GM12874 (cell line): ENCODE data around the gene SCUBE2.

ENCODE experiments used
- TF ChIP-seq, protein P1 (sequence below): IDR thresholded peaks from 2 replicates; pipeline ENCODE4 v1.5.1; 2011; ENCODE audit warnings: low read depth, mild to moderate bottlenecking, control low read depth, low read length, moderate library complexity; ENCODE audit not compliant: insufficient read depth

SCUBE2 gene

DNA sequence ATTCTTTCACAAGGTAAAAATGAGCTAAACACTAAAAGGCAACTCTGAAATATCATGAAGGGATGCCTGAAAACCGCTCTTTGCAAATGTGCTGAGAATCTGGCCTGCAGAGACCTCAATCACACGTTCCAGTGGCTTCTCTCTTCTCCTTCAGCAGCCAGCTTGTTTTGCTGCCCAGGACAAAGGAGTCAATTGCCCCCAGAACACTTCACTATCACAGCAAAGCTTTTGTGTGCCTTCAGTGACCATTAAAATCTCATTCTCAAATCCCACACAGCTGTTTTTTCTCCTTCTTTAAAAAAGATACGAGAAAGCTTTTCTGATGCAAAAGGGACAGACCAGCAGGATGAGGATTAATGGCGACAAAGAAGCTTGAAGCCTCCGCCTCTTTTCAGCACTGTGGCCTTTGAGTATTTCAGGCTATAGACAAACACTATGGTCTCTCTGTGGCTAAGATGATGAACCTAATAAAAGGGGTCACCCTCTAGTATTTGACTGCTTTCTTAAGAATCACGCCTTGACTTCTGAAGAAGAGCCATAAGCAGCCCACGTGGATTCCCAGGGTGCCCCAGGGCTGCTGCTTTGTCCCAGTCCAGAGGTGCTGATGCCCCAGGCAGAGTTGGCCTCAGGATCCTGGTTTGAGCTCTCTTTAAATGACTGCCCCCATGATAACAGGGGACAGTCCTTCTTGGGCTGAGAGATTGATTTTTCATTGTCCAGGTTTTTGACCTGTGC lies 54.2 kb downstream of the SCUBE2 start:
- TF ChIP-seq, protein P1, sequence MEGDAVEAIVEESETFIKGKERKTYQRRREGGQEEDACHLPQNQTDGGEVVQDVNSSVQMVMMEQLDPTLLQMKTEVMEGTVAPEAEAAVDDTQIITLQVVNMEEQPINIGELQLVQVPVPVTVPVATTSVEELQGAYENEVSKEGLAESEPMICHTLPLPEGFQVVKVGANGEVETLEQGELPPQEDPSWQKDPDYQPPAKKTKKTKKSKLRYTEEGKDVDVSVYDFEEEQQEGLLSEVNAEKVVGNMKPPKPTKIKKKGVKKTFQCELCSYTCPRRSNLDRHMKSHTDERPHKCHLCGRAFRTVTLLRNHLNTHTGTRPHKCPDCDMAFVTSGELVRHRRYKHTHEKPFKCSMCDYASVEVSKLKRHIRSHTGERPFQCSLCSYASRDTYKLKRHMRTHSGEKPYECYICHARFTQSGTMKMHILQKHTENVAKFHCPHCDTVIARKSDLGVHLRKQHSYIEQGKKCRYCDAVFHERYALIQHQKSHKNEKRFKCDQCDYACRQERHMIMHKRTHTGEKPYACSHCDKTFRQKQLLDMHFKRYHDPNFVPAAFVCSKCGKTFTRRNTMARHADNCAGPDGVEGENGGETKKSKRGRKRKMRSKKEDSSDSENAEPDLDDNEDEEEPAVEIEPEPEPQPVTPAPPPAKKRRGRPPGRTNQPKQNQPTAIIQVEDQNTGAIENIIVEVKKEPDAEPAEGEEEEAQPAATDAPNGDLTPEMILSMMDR, result no peak

DNA sequence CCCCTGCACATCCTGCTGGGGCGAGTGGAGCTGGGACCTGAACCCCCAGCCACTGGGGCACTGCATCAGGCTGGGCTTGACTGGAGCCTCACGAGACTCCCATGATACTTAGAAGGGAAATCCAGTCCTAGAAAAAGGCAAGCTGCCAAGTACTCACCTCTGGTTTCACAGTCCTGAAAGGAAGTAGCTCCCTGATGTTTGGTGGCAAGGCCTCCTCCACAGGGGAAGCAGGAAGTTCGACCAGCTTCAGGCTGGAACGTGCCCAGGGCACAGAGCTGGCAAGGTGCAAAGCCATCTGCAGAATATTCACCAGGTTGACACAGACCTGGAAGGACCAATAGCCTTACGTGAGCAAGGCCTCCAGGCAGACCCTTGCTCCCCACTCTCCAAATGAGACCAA lies 60.8 kb downstream of the SCUBE2 start:
- TF ChIP-seq, protein P1, result no peak

DNA sequence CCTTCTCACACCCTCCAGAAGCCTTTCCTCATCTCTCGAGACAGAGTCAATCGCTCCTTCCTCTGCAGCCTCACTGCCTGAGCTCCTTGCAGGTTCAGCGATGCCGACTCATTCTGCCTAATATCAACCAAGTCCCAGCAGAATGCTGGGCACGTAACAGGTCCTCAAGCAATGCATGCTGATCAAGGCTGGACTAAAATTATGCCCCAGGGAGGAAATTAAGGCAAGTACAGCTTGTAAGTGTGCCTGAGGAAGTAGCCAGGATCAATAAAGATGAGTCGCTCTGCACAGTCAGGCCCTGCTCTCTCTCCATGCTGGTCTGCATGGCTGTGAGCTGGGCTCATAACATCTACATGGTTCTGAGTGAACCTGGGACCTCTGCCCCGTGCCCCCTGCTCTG lies 62.0 kb downstream of the SCUBE2 start:
- TF ChIP-seq, protein P1, result no peak

DNA sequence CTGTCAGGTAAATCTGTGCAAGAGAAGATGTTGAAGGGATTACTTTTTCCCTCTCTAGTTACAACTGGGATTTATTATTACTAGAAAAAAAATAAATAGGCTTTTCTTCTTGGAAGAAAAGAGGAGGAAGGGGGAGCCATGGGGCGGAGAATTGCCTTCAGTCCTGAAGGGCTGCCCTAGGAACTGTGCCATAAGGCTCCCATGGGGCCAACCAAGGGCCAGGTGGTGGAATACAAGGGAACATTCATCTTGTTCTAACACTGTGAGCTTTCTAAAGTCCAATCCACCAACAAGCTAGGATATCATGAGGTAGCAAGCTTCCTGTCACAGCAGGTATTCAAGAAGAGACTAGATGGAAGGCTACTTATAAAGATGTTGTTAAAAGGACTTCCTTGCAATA lies 62.8 kb downstream of the SCUBE2 start:
- TF ChIP-seq, protein P1, result no peak

DNA sequence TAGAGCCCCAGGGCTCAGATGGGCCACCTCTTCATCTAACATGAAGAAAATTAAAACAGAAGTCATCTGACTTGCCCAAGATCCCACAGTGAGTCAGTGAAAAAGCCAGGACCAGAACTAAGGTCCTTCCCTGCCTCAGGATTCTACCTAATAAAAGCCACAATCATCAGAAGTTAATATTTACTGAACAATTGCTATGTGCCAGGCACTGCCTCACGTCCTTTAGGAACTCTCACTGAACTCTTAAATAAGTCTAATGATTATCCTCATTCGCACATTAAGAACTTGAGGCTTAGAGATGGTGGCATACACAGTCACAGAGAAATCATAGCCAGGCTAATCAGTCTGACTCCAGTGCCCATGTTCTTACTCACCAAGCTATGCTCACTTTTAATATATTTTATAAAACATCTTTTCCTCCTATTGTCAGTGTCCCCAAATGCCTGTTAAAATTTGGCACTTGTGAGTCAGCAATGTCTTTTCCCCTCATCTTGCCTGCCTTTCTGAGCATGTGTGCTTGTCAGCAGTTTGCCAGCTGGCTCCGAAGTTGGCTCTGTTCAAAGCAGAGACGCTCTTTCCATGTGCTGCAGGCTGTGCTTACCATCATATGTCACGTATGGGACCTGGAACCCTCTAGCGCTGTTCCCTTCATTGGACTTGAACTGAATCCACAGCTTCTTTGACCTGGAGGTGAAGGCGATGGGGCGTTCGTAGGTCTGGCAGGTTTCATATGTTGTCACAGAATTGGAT lies 66.1 kb downstream of the SCUBE2 start:
- TF ChIP-seq, protein P1, result no peak

DNA sequence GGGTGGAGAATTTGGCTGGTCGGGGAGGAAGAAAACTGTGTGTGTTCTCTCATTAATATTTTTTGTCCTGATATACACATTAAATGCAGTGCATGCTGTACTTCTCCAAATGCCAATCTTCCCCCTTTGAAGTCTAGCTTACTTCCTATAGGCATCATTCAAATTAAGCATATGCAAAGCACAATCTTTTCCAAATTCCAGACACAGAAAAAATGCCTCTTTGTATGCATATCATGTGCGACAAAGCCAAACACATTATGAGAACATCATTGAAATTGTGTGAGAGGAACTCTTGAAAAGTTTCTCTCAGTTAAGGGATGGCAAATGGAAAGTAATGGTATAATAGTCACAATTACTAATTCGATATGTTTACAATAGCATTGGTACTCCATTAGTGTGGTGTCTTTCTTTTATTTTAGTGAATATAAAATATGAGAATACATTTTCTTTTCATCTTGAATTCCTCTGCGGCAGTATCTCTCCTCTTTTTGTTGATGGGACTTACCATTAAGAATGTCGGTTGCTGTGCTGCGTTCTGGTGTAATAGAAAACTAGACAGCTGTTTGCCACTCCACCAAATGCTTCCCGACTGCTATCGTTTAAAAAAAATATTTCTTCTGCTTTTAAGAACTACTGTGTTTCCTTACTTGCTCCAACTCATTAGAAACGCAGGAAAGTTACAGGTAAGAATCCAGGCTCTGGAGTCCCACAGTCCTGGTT lies 68.3 kb downstream of the SCUBE2 start:
- TF ChIP-seq, protein P1, result no peak

DNA sequence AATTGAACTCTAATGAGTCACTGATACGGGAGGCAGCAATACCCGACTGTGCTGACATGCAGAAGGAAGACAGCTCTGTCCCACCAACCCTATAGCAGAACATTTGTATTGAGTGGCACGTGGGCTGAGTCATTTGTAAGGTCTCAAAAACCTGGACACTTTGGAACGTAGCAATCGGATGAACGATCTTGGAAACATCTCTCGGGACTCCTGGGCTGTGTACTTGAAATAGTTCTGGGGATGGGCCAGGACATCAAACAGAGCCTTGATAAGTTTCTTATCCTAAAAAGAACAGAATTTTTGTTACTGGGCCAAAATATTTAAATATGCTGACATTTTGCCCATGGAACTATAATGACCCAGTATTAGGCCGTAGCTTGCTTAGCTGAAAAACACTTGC lies 70.5 kb downstream of the SCUBE2 start:
- TF ChIP-seq, protein P1, result no peak
